ENCODE data around the gene UGCG.
"Not testable (repeated sequence)": the region's sequence is repeated elsewhere in the genome, so short reads cannot be mapped to it uniquely, and the experiment has no call there.

Gene UGCG

GRCh38 chr9:111886983-111887718, 9.5 kb upstream of the UGCG start:
- in situ Hi-C loops (cut with HindIII; ENCODE audit: low sequenced_read_pairs), result no loop called here
- no peak for DNase-seq (ENCODE audit: low read depth, low spot score)
- TF ChIP-seq CTCF (IDR thresholded peaks at IDR 0.05; ENCODE audit: low read depth, low read length), result no peak
- no peak overlapping the region for H3K4me3 ChIP-seq (ENCODE audit: low read depth, low read length)

- DNase-seq (ENCODE audit: low read depth, low spot score), result no peak
- H3K4me3 ChIP-seq (ENCODE audit: low read depth, low read length), result no peak overlapping the region
- in situ Hi-C loops (cut with HindIII; ENCODE audit: low sequenced_read_pairs), result no loop called here
- TF ChIP-seq CTCF (IDR thresholded peaks at IDR 0.05; ENCODE audit: low read depth, low read length), result no peak
Observed at GRCh38 chr9:111890334-111890733, 6.3 kb upstream of the UGCG start.

GRCh38 chr9:111890867-111891266, 5.7 kb upstream of the UGCG start:
- DNase-seq (ENCODE audit: low read depth, low spot score); in situ Hi-C loops (cut with HindIII; ENCODE audit: low sequenced_read_pairs); H3K4me3 ChIP-seq (ENCODE audit: low read depth, low read length): not testable (repeated sequence)

DNA sequence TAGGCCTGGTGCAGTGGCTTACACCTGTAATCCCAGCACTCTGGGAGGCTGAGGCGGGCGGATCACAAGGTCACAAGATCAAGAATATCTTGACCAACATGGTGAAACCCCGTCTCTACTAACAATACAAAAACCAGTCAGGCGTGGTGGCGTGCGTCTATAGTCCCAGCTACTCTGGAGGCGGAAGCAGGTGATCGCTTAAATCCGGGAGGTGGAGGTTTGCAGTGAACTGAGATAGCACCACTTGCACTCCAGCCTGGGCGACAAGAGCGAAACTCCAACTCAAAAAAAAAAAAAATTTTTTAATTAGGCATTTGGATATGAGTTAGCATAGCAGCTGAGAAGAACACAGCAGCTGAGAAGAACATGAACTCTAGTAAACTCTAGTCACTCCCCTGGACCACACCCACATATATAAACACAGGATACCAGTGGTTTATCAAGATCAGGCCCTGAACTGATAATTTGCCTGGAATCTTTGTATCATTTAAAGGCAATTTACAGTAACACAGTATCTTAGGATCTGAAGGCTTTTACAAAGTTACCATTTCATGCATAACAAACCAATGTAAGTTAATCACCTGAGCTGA, 4.6 kb upstream of the UGCG start:
- no peak for TF ChIP-seq CTCF (IDR thresholded peaks at IDR 0.05; ENCODE audit: low read depth, low read length)
- in situ Hi-C loops (cut with HindIII; ENCODE audit: low sequenced_read_pairs), result no loop called here
- DNase-seq (ENCODE audit: low read depth, low spot score), result no peak
- no peak overlapping the region for H3K4me3 ChIP-seq (ENCODE audit: low read depth, low read length)

- peak; percentile 50 for DNase-seq (ENCODE audit: low read depth, low spot score)
- peak overlapping the region; percentile 89 for H3K4me3 ChIP-seq (ENCODE audit: low read depth, low read length)
- TF ChIP-seq CTCF (IDR thresholded peaks at IDR 0.05; ENCODE audit: low read depth, low read length), result peak; percentile 32
- in situ Hi-C loops (cut with HindIII; ENCODE audit: low sequenced_read_pairs), result no loop called here
Observed at GRCh38 chr9:111896942-111897600, 457 bp downstream of the UGCG start.

DNA sequence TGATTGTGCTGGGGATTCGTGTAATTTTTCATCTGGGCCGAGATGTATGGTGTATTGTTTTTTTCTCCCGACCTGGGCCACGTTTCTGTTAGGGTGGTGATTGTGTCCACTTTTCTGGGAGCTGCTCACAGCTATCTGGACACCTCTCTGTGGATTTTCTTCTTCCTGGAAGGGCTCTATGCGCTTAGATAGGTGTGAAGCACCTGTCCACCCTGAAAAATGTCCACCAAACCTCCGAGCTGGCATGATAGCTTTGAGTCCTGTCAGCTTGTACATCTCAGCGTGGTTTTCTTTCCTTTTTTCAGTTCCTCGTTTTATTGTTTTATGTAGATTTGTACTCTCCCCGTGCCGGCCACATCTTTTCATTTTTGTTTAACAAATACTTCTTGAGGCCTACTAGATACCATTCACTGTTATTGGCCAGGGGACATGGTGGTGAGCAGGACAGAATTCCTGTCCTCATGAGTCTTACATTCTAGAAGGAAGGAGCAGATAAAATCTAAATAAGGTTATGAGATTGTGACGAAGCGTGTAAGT, 1.1 kb downstream of the UGCG start:
- DNase-seq (ENCODE audit: low read depth, low spot score), result peak; percentile 43
- H3K4me3 ChIP-seq (ENCODE audit: low read depth, low read length), result peak overlapping the region; percentile 89
- no peak for TF ChIP-seq CTCF (IDR thresholded peaks at IDR 0.05; ENCODE audit: low read depth, low read length)
- in situ Hi-C loops (cut with HindIII; ENCODE audit: low sequenced_read_pairs), result no loop called here

Data from astrocyte of the spinal cord (primary cell).